A549 (cell line): ENCODE data around the gene CHTF8. TPM values are rescaled to one million over a fixed set of nuclear protein-coding genes. Genes with fewer than 3 reads are reported as not detected.

ENCODE experiments used
- ATAC-seq, 2 experiments: fragments of 200-7000 bp in 1 of 2; fragments of >200 bp in 1 of 2; cut with Nextera tagmentation in 1 of 2; cut with Tn5 transposase in 1 of 2; 3 replicates each; pipeline versions ENCODE4 v1.8.0 to v1.9.1; 2018 to 2020; ENCODE audit warnings: mild to moderate bottlenecking in 1 of 2, moderate library complexity in 1 of 2
- CTCF ChIA-PET: fragments of 300-600 bp; sonication (Branson Sonifier 250); formaldehyde crosslinking; extraction: SDS; loops from one replicate; lab custom pipeline; 2021; ENCODE audit warnings: antibody characterized with exemption, inconsistent platforms; lab: Yijun Ruan, JAX
- POLR2A ChIA-PET: fragments of 350-600 bp; formaldehyde crosslinking; extraction: SDS; loops from one replicate; lab custom pipeline; 2021; ENCODE audit warnings: antibody characterized with exemption, inconsistent platforms; lab: Yijun Ruan, JAX
- DNase-seq, 2 experiments: peaks; one replicate each; pipeline versions ENCODE4 v3.0.0 to v3.0.0-alpha.2; 2011 to 2016; ENCODE audit warnings: low read depth in 1 of 2, low spot score in 1 of 2
- FAIRE-seq: peaks from 2 replicates; lab custom pipeline; 2011; peaks lifted over from hg19 to GRCh38; lab: Jason Lieb, UNC
- H3K27ac ChIP-seq, 2 experiments: fragments of >200 bp; sonication (Bioruptor Twin); formaldehyde crosslinking; 3 replicates each; pipeline ENCODE4 v1.5.1; 2016 to 2017
- H3K4me1 ChIP-seq: fragments of >200 bp; sonication (Bioruptor Twin); formaldehyde crosslinking; 3 replicates; pipeline ENCODE4 v1.6.1; 2016
- H3K4me2 ChIP-seq: fragments of >200 bp; sonication (Bioruptor Twin); formaldehyde crosslinking; 3 replicates; pipeline ENCODE4 v1.6.1; 2016
- H3K4me3 ChIP-seq: fragments of >200 bp; sonication (Bioruptor Twin); formaldehyde crosslinking; 3 replicates; pipeline ENCODE4 v1.5.1; 2016
- H3K9me3 ChIP-seq: fragments of >200 bp; sonication (Bioruptor Twin); formaldehyde crosslinking; 3 replicates; pipeline ENCODE4 v1.6.1; 2016
- BCL3 ChIP-seq: fragments of >200 bp; sonication (Bioruptor Twin); formaldehyde crosslinking; IDR thresholded peaks from 3 replicates; pipeline ENCODE4 v1.6.1; 2016
- CBX8 ChIP-seq: fragments of 200-600 bp; sonication (generic); IDR thresholded peaks from 2 replicates; pipeline ENCODE4 v1.6.1; 2016
- CEBPB ChIP-seq, 2 experiments: fragments of >200 bp in 1 of 2; sonication (Bioruptor Twin) in 1 of 2; formaldehyde crosslinking in 1 of 2; IDR thresholded peaks; 2 replicates each; pipeline ENCODE4 v1.6.1; 2012 to 2016
- CTCF ChIP-seq: fragments of >200 bp; sonication (Bioruptor Twin); formaldehyde crosslinking; IDR thresholded peaks from 3 replicates; pipeline ENCODE4 v1.5.1; 2016
- E2F6 ChIP-seq: IDR thresholded peaks from 2 replicates; pipeline ENCODE4 v1.6.1; 2012; ENCODE audit warnings: low read depth, borderline replicate concordance
- EHF ChIP-seq: fragments of 250-450 bp; sonication (Bioruptor Pico); IDR thresholded peaks from 2 replicates; pipeline ENCODE4 v1.5.0; 2020; ENCODE audit warnings: mild to moderate bottlenecking
- EP300 ChIP-seq, 2 experiments: fragments of >200 bp; sonication (Bioruptor Twin); formaldehyde crosslinking; IDR thresholded peaks; 2 replicates in 1 of 2; 3 replicates in 1 of 2; pipeline ENCODE4 v1.6.1; 2016 to 2017
- ESRRA ChIP-seq: fragments of 150-350 bp; IDR thresholded peaks from 2 replicates; pipeline ENCODE4 v1.6.1; 2014; ENCODE audit warnings: mild to moderate bottlenecking, low read length, borderline replicate concordance
- FOSL2 ChIP-seq, 2 experiments: fragments of 450-650 bp in 1 of 2; fragments of >200 bp in 1 of 2; sonication (Bioruptor Twin) in 1 of 2; formaldehyde crosslinking; IDR thresholded peaks; 2 replicates each; pipeline versions ENCODE4 v1.5.0 to v1.6.1; 2016 to 2020; ENCODE audit warnings: mild to moderate bottlenecking in 1 of 2, moderate library complexity in 1 of 2
- GATA3 ChIP-seq: IDR thresholded peaks from 2 replicates; pipeline ENCODE4 v1.6.1; 2012; ENCODE audit warnings: borderline replicate concordance
- HDAC2 ChIP-seq: fragments of 200-600 bp; sonication (generic); IDR thresholded peaks from 2 replicates; pipeline ENCODE4 v1.6.1; 2016
- HES2 ChIP-seq: fragments of >200 bp; sonication (Bioruptor Twin); formaldehyde crosslinking; IDR thresholded peaks from 2 replicates; pipeline ENCODE4 v1.6.1; 2016
- JUN ChIP-seq, 2 experiments: fragments of >200 bp; sonication (Bioruptor Twin); formaldehyde crosslinking; IDR thresholded peaks; 2 replicates in 1 of 2; 3 replicates in 1 of 2; pipeline ENCODE4 v1.6.1; 2016 to 2017
- JUNB ChIP-seq: fragments of >200 bp; sonication (Bioruptor Twin); formaldehyde crosslinking; IDR thresholded peaks from 2 replicates; pipeline ENCODE4 v1.6.1; 2016
- KDM1A ChIP-seq: fragments of 200-600 bp; sonication (generic); IDR thresholded peaks from 2 replicates; pipeline ENCODE4 v1.6.1; 2016; ENCODE audit warnings: low read depth, mild to moderate bottlenecking
- MAFK ChIP-seq: fragments of 450-650 bp; IDR thresholded peaks from 2 replicates; pipeline ENCODE4 v1.6.1; 2014; ENCODE audit not compliant: partially characterized antibody
- MAX ChIP-seq: IDR thresholded peaks from 2 replicates; pipeline ENCODE4 v1.6.1; 2012
- MYC ChIP-seq: IDR thresholded peaks from 2 replicates; pipeline ENCODE4 v1.6.1; 2012; ENCODE audit warnings: mild to moderate bottlenecking, inconsistent platforms, low read length, improper control_type of control experiment, borderline replicate concordance
- NFE2L2 ChIP-seq: fragments of 150-350 bp; conservative IDR thresholded peaks from 2 replicates; pipeline ENCODE4 v1.6.1; 2014; ENCODE audit warnings: low read length
- NR3C1 ChIP-seq: fragments of >200 bp; sonication (Bioruptor Twin); formaldehyde crosslinking; IDR thresholded peaks from 3 replicates; pipeline ENCODE4 v1.6.1; 2017
- PBX3 ChIP-seq: IDR thresholded peaks from 2 replicates; pipeline ENCODE4 v1.6.1; 2012
- PHF8 ChIP-seq: fragments of 200-600 bp; sonication (generic); IDR thresholded peaks from 2 replicates; pipeline ENCODE4 v1.6.1; 2016; ENCODE audit warnings: low read depth, mild to moderate bottlenecking, antibody characterized with exemption, moderate library complexity, borderline replicate concordance
- RAD21 ChIP-seq, 2 experiments: fragments of >200 bp in 1 of 2; sonication (Bioruptor Twin) in 1 of 2; formaldehyde crosslinking in 1 of 2; IDR thresholded peaks in 1 of 2; conservative IDR thresholded peaks in 1 of 2; 2 replicates in 1 of 2; 3 replicates in 1 of 2; pipeline ENCODE4 v1.6.1; 2012 to 2018; ENCODE audit warnings: inconsistent platforms in 1 of 2
- SMC3 ChIP-seq: fragments of >200 bp; sonication (Bioruptor Twin); formaldehyde crosslinking; IDR thresholded peaks from 3 replicates; pipeline ENCODE4 v1.6.1; 2018; ENCODE audit warnings: inconsistent platforms
- SREBF2 ChIP-seq: fragments of 450-650 bp; IDR thresholded peaks from 2 replicates; pipeline ENCODE4 v1.6.1; 2014; ENCODE audit warnings: mild to moderate bottlenecking, moderate library complexity
- ZC3H11A ChIP-seq: fragments of 450-650 bp; IDR thresholded peaks from 2 replicates; pipeline ENCODE4 v1.6.1; 2014; ENCODE audit warnings: antibody characterized with exemption, mild to moderate bottlenecking
- ZFP36 ChIP-seq: fragments of 450-650 bp; IDR thresholded peaks from 2 replicates; pipeline ENCODE4 v1.6.1; 2014; ENCODE audit warnings: borderline replicate concordance; ENCODE audit not compliant: partially characterized antibody
- ZSCAN20 ChIP-seq: fragments of 250-450 bp; sonication (Bioruptor Pico); IDR thresholded peaks from 2 replicates; pipeline ENCODE4 v1.8.0; 2022; ENCODE audit warnings: mild to moderate bottlenecking, moderate library complexity
- WGBS: methylation state at CpG from one replicate; pipeline ENCODE4 v1.1.6; 2017; ENCODE audit errors: missing lambda C conversion rate; 5-methylcytosine and 5-hydroxymethylcytosine counted together
- polyA plus RNA-seq, 4 experiments: library from polyadenylated mRNA; depleted of rRNA in 3 of 4; stranded (reverse); fragments of >200 nt; fragmentation: RNase III in 1 of 4; extraction: RNeasy Plus Mini Kit Qiagen cat#74134 plus additional on column Dnase treatment in 1 of 4; gene quantifications; 2 replicates in 3 of 4; 3 replicates in 1 of 4; pipeline ENCODE4 v1.2.3, GENCODE V29; 2011 to 2017

Gene CHTF8
- polyA plus RNA-seq, 2 of the 4 experiments (the other 2 are of a cell fraction): 78.7 to 81.6 TPM

- TF ChIP-seq NFE2L2: no peak
- TF ChIP-seq SREBF2: no peak
- Histone ChIP-seq H3K4me2 (0 out of 3 replicates have a peak overlapping the region, but pooled peaks have one; percentile 35), H3K4me3 (no peak overlapping the region), H3K4me1 (peaks cover 40% of the 10 kb centered on the region), H3K27ac (peak overlapping the region; percentile 47 to 70; a peak in 5 of 6 replicates), H3K9me3 (no peaks in the 10 kb centered on the region)
- FAIRE-seq: no peak
- ChIA-PET POLR2A (no interaction called here), CTCF (interaction anchor here (0.9 to 1.1 kb wide), 2 partner anchors 13 to 35 kb away, joined by 3 read pairs; no protein-coding TSS in a partner anchor)
- ATAC-seq: 0 out of 6 replicates have a peak, but pooled peaks of 1 of the 2 experiments have one; percentile 7
- WGBS: 89% methylated on average over 7 of the region's 7 CpGs
- no peak for DNase-seq
Observed at GRCh38 chr16:69078073-69078472, 54.3 kb downstream of the CHTF8 start.

GRCh38 chr16:69077251-69077650, 55.1 kb downstream of the CHTF8 start:
- ChIA-PET CTCF (interaction anchor here (0.9 kb wide), 1 partner anchor 35 kb away, joined by 3 read pairs; no protein-coding TSS in a partner anchor), POLR2A (no interaction called here)
- ATAC-seq (peak in 1 of 2 experiments; percentile 24; a peak in 2 of 6 replicates), DNase-seq (peak in 1 of 2 experiments; percentile 56), FAIRE-seq (no peak)
- peak overlapping the region; percentile 35; the same call in 2 of the 3 replicates for H3K4me2 ChIP-seq
- H3K4me3 ChIP-seq: no peak overlapping the region
- H3K27ac ChIP-seq: peak overlapping the region; percentile 47 to 70
- no peaks in the 10 kb centered on the region for H3K9me3 ChIP-seq
- 37% methylated on average over 4 of the region's 4 CpGs for WGBS
- TF ChIP-seq ZC3H11A (no peak), FOSL2 (IDR thresholded peaks at IDR 0.05) (no peak), FOSL2 (CRISPR knock-in tag; IDR thresholded peaks at IDR 0.05) (peak; percentile 42)
- H3K4me1 ChIP-seq: peaks cover 49% of the 10 kb centered on the region

GRCh38 chr16:69073181-69073702, 59.1 kb downstream of the CHTF8 start:
- CTCF ChIA-PET: interaction anchor here (0.6 to 2.2 kb wide), 16 partner anchors 8 to 170 kb away, joined by 3 to 18 read pairs (median 5); partner anchors contain the start of gene HAS3
- H3K4me1 ChIP-seq: peaks cover 66% of the 10 kb centered on the region
- peak; percentile 94 to 96 for ATAC-seq
- 2% methylated on average over 10 of the region's 10 CpGs for WGBS
- POLR2A ChIA-PET: interaction anchor here (1.6 to 1.7 kb wide), 2 partner anchors 15 to 33 kb away, joined by 8 to 9 read pairs; no protein-coding TSS in a partner anchor
- no peak for FAIRE-seq
- H3K4me3 ChIP-seq: 0 out of 3 replicates have a peak overlapping the region, but pooled peaks have one; percentile 1
- TF ChIP-seq FOSL2 (IDR thresholded peaks at IDR 0.05): peak; percentile 96
- TF ChIP-seq FOSL2 (CRISPR knock-in tag; IDR thresholded peaks at IDR 0.05): peak; percentile 97
- TF ChIP-seq MAFK: no peak
- TF ChIP-seq PHF8: no peak
- no peak for TF ChIP-seq CBX8
- no peak for TF ChIP-seq NR3C1
- TF ChIP-seq PBX3: peak; percentile 67
- no peak for TF ChIP-seq KDM1A
- TF ChIP-seq GATA3: peak; percentile 92
- peak; percentile 40 for TF ChIP-seq SMC3
- TF ChIP-seq JUNB: peak; percentile 92
- TF ChIP-seq CTCF: no peak; the same call in 2 of the 3 replicates
- no peak for TF ChIP-seq MYC
- peak; percentile 87; the same call in 2 of the 3 replicates for TF ChIP-seq BCL3
- TF ChIP-seq EP300 (IDR thresholded peaks at IDR 0.05): peak; percentile 80 to 89; a peak in 3 of 5 replicates
- TF ChIP-seq E2F6: peak; percentile 66; the same call in 1 of the 2 replicates
- peak; percentile 25 to 63; a peak in 4 of 5 replicates for TF ChIP-seq RAD21 (conservative IDR thresholded peaks at IDR 0.05 in 1 of 2, IDR thresholded peaks at IDR 0.05 in 1 of 2)
- no peak for TF ChIP-seq ZFP36
- TF ChIP-seq EHF: no peak
- peak; percentile 84 to 93; a peak in 4 of 5 replicates for TF ChIP-seq JUN (IDR thresholded peaks at IDR 0.05)
- no peak for TF ChIP-seq ESRRA
- TF ChIP-seq HES2: 0 out of 2 replicates have a peak, but pooled peaks have one; percentile 18
- TF ChIP-seq HDAC2: no peak
- TF ChIP-seq CEBPB (IDR thresholded peaks at IDR 0.05): peak; percentile 88 to 96
- TF ChIP-seq MAX: peak; percentile 94
- TF ChIP-seq ZSCAN20 (CRISPR knock-in tag): no peak
- peak overlapping the region; percentile 82 for H3K4me2 ChIP-seq
- H3K9me3 ChIP-seq: no peaks in the 10 kb centered on the region
- peak; percentile 64 to 87 for DNase-seq
- H3K27ac ChIP-seq: peak overlapping the region; percentile 89
